Body of pancreas (tissue), 4 donors: ENCODE data around the gene SGMS2. TPM values are rescaled to one million over a fixed set of nuclear protein-coding genes. Genes with fewer than 3 reads are reported as not detected.

Experiments used
- ATAC-seq: fragments of 150-250 bp; one replicate; pipeline ENCODE4 v1.9.1; 2016
- DNase-seq, 4 donors: peaks; one replicate each; pipeline ENCODE4 v3.0.0-alpha.2; 2019
- H3K27ac ChIP-seq, 4 donors: fragments of 200-600 bp; sonication (generic); 1 replicate in 3 of 4; 2 replicates in 1 of 4; pipeline versions ENCODE4 v1.5.1 to v1.6.1; 2016 to 2019; ENCODE audit warnings: mild to moderate bottlenecking in 1 of 4, mixed read lengths in 1 of 4, moderate library complexity in 1 of 4
- H3K27me3 ChIP-seq, 2 donors: fragments of 200-600 bp; sonication (generic); one replicate each; pipeline ENCODE4 v1.6.0; 2016; ENCODE audit warnings: mild to moderate bottlenecking in 1 of 2
- H3K36me3 ChIP-seq, 2 donors: fragments of 200-600 bp; sonication (generic); replicated peaks in 1 of 2; 2 replicates each; pipeline ENCODE4 v1.5.1; 2016; ENCODE audit warnings: low read depth in 2 of 2; ENCODE audit not compliant: insufficient read depth in 1 of 2
- H3K4me1 ChIP-seq: fragments of 200-600 bp; sonication (generic); one replicate; pipeline ENCODE4 v1.6.0; 2016
- H3K4me3 ChIP-seq, 2 donors: fragments of 200-600 bp; sonication (generic); 1 replicate in 1 of 2; 2 replicates in 1 of 2; pipeline ENCODE4 v1.5.1; 2016 to 2019
- H3K9me3 ChIP-seq, 3 donors: fragments of 200-600 bp; sonication (generic); 1 replicate in 2 of 3; 2 replicates in 1 of 3; pipeline ENCODE4 v1.5.1; 2016
- POLR2A ChIP-seq, 3 donors: fragments of 450-650 bp; IDR thresholded peaks; one replicate each; pipeline ENCODE4 v1.6.1; 2016; ENCODE audit warnings: antibody characterized with exemption in 3 of 3, mild to moderate bottlenecking in 2 of 3
- WGBS, 2 donors: methylation state at CpG; one replicate each; pipeline ENCODE4 v1.1.5; 2017; 5-methylcytosine and 5-hydroxymethylcytosine counted together
- intact Hi-C: fragments of 100-400 bp; cut with DNase I; formaldehyde crosslinking; loops from one replicate; pipeline ENCODE4 v1.15.1; 2023
- total RNA-seq, 2 donors: library from RNA; depleted of rRNA; stranded (reverse); fragments of >200 nt; gene quantifications; one replicate each; pipeline ENCODE4 v1.1.0, GENCODE V29; 2016
- TF ChIP-seq, protein P1 (sequence below), 7 experiments: fragments of 450-650 bp in 4 of 7; fragments of 200-600 bp in 3 of 7; sonication (generic) in 3 of 7; IDR thresholded peaks; one replicate each; pipeline ENCODE4 v1.5.1; 2016 to 2019; ENCODE audit warnings: antibody characterized with exemption in 7 of 7

SGMS2 gene
- total RNA-seq, 2 donors from 2014 or later: 32.2 to 36.9 TPM

GRCh38 chr4:107850438-107850837 lies 25.7 kb downstream of the SGMS2 start:
- WGBS, 2 donors: 81 to 90% methylated on average over 2 of the region's 2 CpGs

DNA sequence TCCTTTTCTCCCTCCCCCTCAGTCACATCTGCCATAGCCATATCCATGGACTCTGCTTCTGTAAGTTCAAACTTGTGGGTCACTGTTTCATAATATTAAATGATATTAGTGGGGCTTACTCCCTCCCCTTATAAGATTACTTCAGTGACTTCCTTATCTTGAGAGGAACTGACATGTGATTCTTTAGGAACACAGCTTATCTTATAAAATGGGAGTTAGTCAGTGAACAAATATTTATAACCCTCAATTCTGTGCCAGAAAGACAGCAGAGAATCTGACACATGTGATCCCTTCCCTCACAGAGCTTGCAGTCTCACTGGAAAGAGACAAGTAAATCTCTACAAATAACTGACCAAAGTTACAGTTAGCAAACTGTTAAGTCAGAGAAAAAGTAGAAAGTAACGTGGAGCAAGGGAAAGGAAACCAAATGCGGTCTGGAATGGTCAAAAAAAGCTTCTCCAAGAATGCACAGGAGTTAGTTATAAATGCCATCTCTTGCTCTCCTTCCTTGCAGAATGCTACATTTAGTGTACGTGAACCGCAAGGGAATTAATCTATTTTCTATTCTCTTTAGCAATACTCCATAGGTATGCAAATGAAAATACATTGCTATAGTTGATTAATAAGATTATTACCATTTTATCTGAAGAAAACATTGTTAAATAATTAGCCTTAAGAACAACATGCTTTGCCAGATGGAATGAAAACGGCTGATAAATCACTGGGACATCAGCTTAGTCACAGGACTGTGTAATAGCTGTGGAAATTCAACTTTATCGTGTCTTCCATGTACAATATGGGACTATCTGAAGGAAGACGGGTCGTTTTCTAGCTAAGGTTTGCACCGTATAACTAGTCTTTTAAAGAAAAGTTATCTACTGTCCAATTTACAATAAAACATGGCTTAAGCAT lies 29.0 kb downstream of the SGMS2 start:
- Histone ChIP-seq H3K27me3 (no peaks in the 10 kb centered on the region), H3K9me3 (no peaks in the 10 kb centered on the region), H3K27ac (no peak overlapping the region), H3K36me3 (no peaks in the 10 kb centered on the region), H3K4me3 (no peak overlapping the region), H3K4me1 (peaks cover 24% of the 10 kb centered on the region)
- 77 to 83% methylated on average over 9 of the region's 9 CpGs for WGBS, 2 donors
- ATAC-seq (peak; percentile 59), DNase-seq (no peak)
- TF ChIP-seq POLR2A (IDR thresholded peaks at IDR 0.05): no peak
- TF ChIP-seq, protein P1, sequence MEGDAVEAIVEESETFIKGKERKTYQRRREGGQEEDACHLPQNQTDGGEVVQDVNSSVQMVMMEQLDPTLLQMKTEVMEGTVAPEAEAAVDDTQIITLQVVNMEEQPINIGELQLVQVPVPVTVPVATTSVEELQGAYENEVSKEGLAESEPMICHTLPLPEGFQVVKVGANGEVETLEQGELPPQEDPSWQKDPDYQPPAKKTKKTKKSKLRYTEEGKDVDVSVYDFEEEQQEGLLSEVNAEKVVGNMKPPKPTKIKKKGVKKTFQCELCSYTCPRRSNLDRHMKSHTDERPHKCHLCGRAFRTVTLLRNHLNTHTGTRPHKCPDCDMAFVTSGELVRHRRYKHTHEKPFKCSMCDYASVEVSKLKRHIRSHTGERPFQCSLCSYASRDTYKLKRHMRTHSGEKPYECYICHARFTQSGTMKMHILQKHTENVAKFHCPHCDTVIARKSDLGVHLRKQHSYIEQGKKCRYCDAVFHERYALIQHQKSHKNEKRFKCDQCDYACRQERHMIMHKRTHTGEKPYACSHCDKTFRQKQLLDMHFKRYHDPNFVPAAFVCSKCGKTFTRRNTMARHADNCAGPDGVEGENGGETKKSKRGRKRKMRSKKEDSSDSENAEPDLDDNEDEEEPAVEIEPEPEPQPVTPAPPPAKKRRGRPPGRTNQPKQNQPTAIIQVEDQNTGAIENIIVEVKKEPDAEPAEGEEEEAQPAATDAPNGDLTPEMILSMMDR (IDR thresholded peaks at IDR 0.05): no peak
- intact Hi-C loops: no loop called here

More at GRCh38 chr4:107850438-107850837, 25.7 kb downstream of the SGMS2 start:
- no peak for TF ChIP-seq POLR2A (IDR thresholded peaks at IDR 0.05)
- TF ChIP-seq, protein P1 (IDR thresholded peaks at IDR 0.05): no peak
- DNase-seq (no peak), ATAC-seq (no peak)
- H3K4me3 ChIP-seq: no peak overlapping the region
- no peaks in the 10 kb centered on the region for H3K27me3 ChIP-seq
- no peak overlapping the region for H3K27ac ChIP-seq
- intact Hi-C loops: no loop called here
- no peaks in the 10 kb centered on the region for H3K36me3 ChIP-seq
- H3K4me1 ChIP-seq: peaks cover 19% of the 10 kb centered on the region
- no peaks in the 10 kb centered on the region for H3K9me3 ChIP-seq

DNA sequence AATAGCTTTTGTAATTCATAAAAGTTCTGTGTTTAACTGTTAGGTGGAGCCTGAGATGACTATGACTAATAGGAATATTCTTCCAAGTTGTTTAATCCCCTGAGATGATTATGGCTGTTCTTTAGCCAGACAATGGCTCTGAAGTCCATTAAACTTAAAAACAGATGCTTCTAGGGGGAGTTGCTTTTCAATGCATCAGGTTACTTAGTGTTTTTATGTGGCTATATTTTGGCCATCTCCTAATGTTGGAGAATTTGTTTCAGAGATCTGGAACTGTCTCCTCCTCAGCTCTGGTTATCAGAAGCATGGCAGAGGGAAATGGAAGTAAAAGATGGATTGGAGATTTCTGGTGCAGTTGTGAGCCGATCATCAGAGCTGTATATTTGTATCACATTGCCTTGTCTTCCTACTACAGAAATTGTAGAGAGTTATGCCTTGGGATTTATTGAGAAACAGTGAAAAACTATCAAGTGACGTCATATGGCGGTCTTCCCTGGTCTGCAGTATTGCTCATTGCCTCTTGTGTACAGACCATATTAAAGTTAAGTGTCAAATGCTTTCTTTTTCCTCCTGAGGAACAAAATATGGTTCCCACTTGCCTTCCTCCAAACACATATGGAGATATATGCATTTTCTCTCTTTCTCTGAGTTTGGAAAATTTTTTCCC lies 29.8 kb downstream of the SGMS2 start:
- Histone ChIP-seq H3K9me3 (no peaks in the 10 kb centered on the region), H3K4me3 (no peak overlapping the region), H3K27ac (no peak overlapping the region), H3K36me3 (no peaks in the 10 kb centered on the region), H3K27me3 (no peaks in the 10 kb centered on the region), H3K4me1 (peaks cover 24% of the 10 kb centered on the region)
- TF ChIP-seq, protein P1 (IDR thresholded peaks at IDR 0.05): no peak
- TF ChIP-seq POLR2A (IDR thresholded peaks at IDR 0.05): no peak
- intact Hi-C loops: no loop called here
- WGBS, 2 donors: 91 to 94% methylated on average over 3 of the region's 3 CpGs
- DNase-seq (no peak), ATAC-seq (no peak)

DNA sequence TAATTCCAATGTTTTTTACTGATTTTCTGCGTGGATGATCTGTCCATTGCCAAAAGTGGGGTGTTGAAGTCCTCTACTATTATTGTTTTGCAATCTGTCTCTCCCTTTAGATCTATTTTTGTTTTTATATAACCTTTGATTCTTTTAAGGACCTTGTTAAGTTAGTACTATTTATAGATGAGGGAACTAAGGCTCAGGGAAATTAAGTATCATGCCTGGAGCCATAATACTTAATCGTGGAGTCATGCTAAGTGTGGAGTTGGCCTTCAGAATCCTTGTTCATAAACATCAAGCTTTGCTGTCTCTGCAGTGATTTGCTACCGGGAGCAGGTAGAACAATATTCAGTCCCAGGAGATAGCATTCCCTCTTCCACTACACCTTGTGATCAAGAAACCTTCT lies 31.0 kb downstream of the SGMS2 start:
- Histone ChIP-seq H3K27me3 (no peaks in the 10 kb centered on the region), H3K4me3 (no peak overlapping the region), H3K9me3 (no peaks in the 10 kb centered on the region), H3K27ac (no peak overlapping the region), H3K4me1 (peaks cover 24% of the 10 kb centered on the region), H3K36me3 (no peaks in the 10 kb centered on the region)
- DNase-seq: no peak
- TF ChIP-seq, protein P1 (IDR thresholded peaks at IDR 0.05): no peak
- no peak for TF ChIP-seq POLR2A (IDR thresholded peaks at IDR 0.05)
- WGBS, 2 donors: 54 to 62% methylated on average over 3 of the region's 3 CpGs
- no peak for ATAC-seq
- intact Hi-C loops: no loop called here
